ENCODE measurements around the gene ADI1.
"Not testable (repeated sequence)": the region's sequence is repeated elsewhere in the genome, so short reads cannot be mapped to it uniquely, and the experiment has no call there.

Gene ADI1

DNA sequence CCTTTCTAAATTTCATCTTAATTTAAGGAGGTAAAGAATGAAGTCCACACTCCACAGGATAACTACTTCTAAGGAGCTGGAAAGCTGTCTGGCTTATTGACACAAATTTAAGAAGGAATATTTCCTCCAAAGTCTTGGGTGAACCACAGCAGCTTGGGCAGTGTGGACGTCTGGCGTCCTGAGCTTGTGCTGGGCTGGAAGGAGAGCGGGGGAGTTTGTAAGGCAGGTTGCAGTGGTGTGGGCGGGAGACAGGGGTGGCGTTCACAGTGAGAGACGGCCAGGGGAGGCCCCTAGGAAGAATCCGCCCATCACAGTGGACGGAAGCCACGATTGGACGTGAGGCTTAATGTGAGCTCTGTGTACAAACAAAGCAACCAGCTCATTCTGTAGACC, 25.7 kb downstream of the ADI1 start:
- DNase-seq (ENCODE audit: low read depth in 2 of 2) = no peak

DNA sequence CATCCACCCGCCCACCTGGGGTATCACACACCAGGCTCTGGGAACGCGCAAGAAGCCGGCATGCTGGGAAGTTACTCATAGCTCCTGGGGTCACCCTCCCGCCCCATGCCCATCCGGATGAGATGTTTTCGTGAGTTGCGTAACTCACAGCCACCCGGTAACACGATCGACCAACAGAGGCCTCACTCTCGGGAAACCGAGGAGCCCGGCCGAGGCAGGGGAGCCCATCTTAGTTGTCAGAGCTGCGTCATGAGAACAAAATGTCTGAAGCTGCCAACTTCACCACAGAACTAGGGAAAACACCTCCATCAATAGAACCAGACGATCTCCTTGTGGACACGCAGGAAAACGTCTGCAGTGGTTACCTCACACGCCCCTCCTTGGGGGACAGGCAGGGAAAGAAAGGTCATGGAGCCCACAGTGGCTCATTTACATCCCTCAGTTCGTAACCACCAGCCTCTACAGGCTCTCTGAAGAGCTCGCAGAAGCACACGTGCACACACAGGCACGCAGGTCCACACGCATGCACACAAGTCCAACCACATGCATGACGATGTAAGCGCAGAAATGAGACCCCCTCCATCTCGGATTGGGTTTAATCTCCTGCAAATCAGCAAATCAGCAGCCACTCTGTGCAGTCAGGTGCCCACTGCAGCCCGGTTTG, 26.2 kb downstream of the ADI1 start:
- DNase-seq (ENCODE audit: low read depth in 2 of 2) = no peak

DNA sequence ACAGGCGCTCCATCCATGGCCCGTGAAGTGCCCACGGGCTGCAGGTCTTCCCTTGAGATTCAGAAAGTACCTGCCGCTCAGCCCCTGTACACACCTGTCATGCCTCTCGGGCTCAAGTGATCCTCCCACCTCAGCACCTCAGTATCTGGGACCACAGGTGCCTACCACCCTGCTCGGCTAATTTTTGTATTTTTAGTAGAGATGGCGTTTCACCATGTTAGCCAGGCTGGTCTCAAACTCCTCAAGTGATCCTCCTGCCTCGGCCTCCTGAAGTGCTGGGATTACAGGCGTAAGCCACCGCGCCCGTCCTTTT, 26.9 kb downstream of the ADI1 start:
- DNase-seq (ENCODE audit: low read depth in 2 of 2) = not testable (repeated sequence)

DNA sequence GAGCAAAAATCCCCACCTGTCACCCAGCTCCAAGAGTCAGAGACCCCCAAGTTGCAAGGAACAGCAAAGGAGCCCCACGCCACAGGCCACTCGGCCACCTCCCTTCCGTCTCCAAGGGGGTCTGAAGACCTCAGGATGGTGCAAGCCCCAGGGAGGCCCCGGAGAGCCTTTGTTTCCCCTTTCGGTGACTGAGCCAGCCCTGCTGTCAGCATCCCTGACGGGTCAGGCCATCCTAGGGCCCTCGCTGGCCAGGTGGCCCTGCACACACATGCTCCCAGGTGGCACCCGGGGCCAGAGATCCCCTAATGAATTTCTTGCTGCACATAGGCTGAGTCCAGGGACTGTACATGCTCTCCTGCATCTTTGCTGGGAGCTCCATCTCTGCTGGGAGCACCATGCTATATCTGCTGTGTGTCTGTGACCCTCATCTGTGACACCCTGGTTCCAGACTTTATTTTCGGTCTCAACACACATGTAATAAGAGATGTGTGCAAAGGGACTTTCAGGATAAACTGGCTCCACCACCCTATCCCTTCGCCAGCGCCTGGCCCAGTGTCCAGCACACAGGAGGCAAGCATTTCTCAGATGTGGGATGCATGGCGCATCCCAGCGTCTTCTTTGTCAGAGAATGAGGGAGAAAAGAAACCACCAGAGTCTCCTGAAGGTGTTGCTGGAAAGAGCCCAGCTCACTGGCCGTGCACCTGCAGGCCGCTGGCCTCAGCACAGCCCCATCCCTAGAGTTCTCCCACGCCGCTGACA, 27.4 kb downstream of the ADI1 start:
- DNase-seq (ENCODE audit: low read depth in 2 of 2) = no peak

DNA sequence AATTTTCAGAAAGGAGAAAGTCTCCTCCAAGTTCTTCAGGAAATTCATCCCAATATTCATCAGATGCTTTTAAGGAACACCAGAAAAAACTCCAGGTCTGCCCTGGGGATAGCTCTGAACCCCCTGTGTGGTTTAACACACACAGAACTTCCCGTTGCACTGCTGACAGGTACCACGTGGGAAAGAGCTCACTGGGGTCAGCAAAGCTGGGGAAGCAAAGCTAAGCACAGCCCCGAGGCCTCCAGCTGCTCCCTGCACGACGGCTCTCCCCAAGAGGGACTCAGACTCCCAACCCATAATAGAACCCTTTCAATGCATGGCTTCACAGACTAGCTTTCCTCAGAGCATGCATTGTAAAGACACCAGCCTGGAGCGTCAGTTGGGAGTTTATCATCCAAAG, 28.0 kb downstream of the ADI1 start:
- no peak for DNase-seq (ENCODE audit: low read depth in 2 of 2)

DNA sequence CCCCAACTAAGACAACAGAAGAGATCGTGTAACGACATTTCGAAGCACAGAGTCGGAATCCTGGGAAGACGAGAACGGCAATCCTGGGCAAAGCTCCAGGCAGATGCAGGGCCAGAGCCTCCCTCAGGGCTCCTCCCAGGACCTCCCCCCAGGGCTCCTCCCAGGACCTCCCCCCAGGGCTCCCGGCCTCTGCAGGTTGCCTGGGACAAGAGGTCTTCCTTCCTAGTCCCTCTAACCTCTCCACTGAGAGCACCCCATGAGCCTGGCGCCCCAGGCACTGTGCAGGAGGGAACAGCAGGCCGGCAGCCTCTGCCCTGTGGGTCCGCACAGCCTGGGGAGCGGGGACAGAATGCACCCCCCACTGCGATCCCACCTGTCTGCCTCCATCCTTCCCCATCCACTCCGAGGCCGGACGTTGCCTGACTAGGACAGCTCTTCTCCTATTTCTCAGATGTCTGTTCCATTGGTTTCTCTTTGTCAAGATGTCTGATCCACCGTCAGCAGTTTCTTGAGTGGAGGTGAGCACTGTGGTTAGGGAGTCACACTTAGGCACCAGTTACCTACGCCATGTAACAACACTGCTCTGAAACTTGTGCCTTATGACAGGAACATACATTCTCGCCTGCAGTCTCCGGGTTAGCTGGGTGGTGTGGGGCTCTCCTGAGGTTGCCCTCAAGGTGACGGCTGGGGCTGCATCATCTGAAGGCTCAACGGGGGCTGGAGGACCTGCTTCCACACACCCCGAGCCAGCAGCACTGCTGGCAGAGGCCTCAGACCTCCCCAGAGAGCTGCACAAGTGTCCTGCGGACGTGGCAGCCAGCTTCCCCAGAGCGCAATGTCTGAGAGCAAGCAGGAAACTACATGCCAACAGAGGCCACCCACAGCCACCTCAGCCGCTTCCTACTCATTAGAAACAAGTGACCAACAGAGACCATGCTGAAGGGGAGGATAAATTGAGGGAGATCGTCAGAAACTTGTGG, 28.9 kb downstream of the ADI1 start:
- no peak for DNase-seq (ENCODE audit: low read depth in 2 of 2)

DNA sequence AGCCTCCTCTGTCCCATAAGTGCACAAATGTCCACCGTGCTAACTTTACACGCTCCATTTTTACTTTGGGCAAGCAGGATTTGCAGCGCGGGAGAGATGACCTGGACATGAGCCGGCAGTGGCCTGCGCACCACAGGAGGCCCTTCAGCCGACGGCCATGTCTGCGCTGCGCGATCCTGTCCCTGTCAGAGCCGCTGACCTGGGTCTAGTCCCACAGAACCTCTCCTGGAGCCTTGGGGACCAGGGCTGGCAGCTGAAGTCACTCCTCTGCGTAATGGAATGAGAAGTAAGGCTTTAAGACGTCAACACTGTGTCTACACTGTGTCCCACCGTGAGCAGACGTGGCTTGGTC, 29.6 kb downstream of the ADI1 start:
- DNase-seq (ENCODE audit: low read depth in 2 of 2) = no peak

DNA sequence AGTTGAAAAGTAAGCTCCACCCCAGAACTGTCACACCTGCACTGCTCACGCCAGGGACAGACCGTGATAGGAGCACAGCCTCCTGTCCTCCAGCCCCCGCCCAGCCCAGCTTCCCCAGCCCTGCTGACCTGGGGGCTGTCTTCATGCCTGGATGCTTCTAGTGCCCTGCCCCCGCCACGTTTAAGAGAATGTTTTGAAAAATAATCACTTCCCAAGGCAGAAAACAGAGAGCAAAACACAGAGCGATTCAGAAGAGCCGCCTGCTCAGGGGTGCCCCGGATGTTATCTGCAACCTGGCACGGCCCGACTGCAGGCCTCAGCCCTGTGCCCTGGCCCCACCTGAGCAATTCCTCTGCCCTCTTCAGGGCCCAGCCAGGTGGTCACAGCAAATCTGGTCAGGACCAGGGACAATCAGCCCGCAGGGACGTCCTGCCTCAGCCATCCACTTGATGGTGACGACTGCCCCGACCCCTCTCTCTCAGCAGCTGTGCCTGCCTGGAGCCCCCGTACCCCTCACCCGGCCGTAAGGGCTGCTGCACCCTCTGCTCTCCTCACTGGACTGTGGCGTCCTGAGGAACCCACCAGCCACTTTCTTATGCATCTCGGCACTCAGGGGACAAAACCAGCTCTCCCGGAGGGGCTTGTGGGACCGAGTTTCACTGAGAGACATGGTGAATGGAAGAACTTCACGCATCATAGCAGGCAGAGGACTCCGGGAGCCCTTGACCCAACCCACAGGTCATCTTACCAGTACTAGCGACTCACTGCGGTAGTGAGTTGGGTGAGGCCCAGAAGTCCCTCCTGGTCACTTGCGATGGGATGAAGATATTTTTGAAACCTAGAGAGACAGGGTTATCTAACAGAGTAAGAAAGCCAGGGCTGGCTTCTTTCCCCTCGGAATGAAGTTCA, 30.2 kb downstream of the ADI1 start:
- no peak for DNase-seq (ENCODE audit: low read depth in 2 of 2)

DNA sequence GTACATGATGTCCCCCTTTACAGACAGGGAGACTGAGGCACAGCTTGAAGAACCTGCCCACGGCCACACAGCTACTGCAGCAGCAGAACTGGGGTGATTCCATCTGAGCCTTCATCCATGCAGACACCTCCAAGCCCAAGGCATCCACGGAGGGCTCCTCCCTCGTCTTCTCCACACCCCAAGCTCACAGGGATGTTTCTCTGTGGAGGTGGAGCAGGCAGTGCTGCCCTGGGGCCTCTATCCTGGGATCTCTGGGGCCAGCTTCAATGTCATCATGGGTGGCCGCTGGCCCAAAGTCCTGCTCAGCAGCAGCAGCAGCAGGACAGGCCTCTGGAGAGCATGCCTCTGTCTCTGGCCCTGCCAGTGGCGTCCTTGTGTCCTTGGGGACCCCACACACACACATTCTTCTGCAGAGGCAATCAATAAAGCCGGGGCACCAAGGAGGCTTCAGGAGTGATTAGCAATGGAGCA, 31.2 kb downstream of the ADI1 start:
- no peak for DNase-seq (ENCODE audit: low read depth in 2 of 2)

DNA sequence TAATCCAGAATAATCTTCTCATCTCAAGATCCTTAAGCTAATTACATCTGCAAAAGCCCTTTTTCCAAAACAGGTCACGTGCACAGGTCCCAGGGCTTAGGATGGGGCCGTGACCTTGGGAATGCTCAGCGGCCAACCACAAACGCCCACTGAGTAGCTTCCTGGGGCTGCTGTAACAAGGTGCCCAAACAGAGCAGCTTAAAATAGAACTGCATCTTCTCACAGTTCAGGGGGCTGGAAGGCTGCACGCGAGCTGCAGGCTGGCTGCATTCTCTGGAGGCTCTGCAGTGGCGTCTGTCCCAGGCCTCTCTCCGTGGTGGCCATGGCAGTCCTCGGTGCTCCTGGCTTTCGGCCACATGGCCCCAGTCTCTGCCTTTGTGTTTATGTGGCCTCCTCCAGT, 31.9 kb downstream of the ADI1 start:
- DNase-seq (ENCODE audit: low read depth in 2 of 2) = no peak

DNA sequence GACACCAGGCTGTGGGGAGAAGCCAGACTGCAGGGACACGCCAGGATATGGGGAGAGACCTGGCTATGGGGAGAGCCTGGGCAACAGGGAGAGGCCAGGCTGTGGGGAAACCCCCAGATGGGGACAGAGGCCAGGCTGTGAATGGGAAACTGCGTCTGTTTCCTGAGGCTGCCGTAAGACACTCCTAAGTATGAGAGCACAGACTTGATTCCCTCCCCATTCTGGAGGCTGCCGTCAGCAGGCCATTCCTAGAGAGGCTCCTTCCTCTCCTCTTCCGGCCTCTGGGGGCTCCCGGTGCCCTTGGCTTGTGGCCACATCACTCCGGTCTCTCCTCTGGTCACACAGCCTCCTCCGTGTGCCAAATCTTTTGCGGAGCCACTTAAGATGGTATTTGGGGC, 32.3 kb downstream of the ADI1 start:
- DNase-seq (ENCODE audit: low read depth in 2 of 2) = no peak

DNA sequence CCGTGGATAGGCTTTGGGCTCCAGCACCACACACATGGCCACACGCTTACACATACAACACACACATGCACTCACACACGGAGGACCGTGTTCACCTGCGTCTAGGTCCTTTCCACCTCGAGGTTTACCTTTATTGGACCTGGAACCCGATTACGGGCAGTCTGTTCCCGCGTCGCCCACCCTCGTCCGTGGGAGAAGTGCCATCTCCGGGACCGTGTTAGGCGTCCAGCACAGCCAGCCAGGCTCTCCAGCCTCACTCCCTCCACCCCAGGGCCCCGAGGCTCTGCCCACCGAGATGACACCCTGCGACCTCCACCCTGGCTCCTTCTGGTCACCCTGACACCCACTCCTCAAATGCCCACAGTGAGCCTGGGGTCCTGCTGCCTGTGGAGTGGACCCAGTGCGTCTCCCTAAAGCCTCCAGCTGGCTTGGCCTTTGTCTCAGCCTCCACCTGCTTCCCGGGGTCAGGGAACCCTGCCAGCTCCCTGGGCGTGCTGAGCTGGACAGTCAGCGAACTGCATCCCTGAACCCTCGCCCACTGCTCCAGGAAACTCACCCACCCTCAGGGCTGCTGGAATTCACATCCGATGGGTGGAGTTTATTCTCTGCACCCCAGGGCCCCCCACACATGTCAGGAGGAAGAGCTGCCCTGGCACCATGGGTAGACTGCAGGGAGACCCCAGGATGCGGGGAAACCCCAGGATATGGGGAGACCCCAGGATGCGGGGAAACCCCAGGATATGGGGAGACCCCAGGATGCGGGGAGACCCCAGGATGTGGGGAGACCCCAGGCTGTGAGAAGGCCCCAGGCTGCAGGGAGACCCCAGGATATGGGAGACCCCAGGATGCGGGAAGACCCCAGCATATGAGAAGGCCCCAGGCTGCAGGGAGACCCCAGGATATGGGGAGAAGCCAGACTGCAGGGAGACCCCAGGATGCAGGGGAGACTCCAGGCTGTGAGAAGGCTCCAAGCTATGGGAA, 33.0 kb downstream of the ADI1 start:
- no peak for DNase-seq (ENCODE audit: low read depth in 2 of 2)

DNA sequence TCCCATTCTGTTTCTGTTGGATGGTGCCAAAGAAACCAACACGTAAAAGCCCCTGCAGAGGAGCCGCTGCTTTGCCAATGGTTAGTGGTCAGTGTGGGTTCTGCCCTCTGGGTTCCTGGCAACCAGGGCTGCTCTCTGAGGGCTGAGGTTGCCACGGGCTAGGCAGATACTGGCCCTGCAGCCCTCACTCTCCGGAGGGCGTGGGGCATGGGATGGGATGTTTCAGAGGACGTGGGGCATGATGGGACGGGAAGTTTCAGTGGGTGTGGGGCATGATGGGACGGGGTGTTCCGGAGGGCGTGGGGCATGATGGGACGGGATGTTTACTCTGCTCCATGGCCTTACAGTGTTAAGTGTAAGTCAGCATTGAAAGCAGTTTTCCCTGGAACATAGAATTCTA, 34.2 kb downstream of the ADI1 start:
- DNase-seq (ENCODE audit: low read depth in 2 of 2) = no peak

DNA sequence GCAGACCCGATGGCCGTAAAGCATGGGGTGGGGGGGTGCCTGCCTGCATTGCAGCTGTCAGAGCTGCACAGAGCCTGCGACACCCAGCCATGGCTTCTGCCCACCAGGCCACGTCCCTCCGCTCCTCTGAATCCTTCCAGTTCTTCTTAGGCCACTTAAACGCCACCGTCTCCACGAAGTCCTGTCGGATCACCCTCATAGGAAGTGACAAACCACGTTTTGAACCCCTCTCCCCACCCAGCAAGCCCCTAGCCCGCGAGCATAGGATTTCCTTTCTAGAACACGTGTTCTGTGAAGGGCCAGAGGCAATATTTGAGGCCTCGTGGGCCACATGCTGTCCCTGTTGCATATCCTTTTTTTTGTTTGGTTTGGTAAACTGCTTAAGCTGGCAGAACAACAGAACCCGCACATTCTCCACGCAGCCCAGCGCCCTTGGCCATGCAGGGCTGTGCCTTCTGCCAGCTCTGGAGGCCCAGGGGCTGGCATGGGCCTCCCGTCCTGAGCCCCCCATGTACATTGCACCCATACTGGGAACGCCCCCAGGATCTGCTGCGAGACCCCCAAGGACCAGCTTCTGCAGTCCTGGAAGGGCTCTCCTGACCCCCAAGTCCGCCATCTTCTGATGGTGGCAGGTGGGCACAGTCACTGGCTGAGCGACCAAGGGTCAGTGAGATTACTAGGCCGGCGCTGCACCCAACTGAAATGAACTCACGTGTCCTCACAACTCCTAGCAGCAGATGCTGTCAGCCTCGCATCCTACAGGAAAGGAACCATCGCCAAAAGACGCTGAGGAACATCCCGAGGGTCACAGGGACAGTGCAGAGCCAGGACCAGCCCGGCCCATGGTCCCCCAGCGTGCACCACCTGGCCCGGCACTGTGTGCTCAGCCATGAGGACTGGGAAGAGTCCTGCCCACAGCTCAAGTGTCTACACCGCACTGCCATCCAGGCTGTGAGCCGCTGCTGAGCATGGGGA, 35.1 kb downstream of the ADI1 start:
- DNase-seq (ENCODE audit: low read depth in 2 of 2) = no peak

DNA sequence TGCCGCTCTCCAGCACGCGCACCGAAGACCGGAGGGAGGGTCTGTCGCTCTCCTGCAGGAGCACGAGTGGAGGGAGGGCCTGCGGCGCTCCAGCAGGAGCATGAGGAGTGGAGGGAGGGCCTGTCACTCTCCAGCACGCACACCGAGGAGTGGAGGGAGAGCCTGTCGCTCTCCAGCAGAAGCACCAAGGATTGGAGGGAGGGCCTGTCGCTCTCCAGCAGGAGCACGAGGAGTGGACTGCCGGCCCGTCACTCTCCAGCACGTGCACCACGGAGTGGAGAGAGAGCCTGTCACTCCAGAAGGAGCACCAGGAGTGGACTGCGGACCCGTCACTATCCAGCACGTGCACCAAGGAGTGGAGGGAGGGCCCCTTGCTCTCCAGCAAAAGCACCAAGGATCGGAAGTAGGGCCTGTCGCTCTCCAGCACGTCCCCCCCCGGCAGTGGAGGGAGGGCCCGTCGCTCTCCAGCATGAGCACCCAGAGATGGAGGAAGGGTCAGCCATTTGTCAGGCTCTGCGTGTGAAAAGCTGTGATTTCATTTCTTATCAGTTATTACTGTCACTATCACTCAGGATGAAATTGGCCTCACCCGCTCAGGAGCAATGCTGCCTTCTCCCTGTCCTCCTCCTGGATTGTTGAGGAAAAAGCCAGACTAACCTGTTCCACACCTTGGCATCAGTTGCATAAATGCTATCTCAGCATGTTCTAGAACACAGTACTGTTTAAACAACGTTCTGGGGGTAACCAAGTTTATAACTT, 35.9 kb downstream of the ADI1 start:
- DNase-seq (ENCODE audit: low read depth in 2 of 2) = no peak

DNA sequence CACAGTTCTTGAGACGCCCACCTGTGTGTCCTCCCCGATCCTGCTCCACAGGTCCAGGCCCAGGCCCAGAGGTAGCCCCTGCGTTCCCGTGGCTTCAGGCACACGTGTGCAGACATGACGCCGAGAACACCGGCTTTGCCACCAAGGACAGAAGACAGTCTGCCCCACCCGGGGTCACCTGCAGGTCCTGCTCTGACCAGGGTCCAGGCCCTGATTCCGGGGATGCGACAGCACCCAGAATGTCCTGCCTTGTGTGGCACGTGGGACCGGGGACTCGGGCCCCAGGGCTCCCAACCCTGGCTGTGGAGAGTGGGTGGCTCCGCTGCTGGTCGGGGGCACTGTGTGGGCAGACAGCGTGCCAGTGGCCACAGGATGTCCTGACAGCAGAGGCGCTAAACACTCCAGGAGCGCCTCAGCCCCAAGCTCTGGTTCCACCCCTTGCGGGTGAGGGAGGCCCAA, 36.9 kb downstream of the ADI1 start:
- DNase-seq (ENCODE audit: low read depth in 2 of 2) = no peak

DNA sequence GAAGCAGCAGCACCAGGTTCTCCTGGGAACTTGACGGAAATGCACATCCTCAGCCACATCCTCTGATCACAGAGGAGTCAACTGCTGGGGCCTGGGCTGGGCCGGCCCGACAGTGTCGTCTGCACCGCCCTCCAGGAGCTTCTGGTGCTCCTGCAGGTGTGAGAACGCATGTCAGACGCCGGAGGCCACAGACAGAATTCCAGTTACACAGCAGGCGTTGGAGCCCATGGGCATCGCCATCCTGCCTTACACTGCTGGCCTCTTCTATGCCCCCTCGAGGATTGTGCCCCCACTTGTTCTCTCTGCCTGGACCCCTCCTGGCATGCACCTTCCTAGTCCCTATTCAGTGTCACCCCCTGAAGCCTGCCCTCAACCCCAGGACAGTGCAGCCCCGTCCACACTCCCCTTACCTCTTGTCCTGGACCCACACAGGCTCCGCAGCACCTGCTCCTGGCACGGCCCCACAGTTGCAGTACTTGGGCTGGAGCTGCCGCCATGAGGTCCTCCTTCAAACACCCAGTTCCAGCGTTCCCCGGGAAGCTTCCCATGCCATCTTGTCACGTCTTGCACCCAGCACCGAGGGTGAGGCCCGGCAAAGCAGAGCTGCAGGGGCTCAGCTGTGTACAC, 37.5 kb downstream of the ADI1 start:
- DNase-seq (ENCODE audit: low read depth in 2 of 2) = no peak

DNA sequence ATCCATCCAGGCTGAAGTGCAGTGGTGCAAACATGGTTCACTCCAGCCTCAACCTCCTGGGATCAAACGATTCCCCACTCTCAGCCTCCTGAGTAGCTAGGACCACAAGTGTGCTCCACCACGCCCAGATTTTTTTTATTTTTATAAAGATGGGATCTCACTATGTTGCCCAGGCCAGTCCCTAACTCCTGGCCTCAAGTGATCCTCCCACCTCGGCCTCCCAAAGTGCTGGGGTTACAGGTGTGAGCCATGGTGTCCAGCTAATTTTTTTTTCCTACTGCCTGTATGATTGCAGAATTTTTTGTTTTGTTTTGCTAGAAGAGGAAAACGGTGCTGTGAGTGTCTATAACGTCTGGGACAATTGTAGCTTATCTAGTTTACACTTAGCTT, 38.3 kb downstream of the ADI1 start:
- DNase-seq (ENCODE audit: low read depth in 2 of 2) = no peak
